ENCODE data around the gene ARHGEF33. TPM values are rescaled to one million over a fixed set of nuclear protein-coding genes. Genes with fewer than 3 reads are reported as not detected.
A peak's percentile ranks its signal among the peaks of the same experiment; 100 is the strongest.

The ARHGEF33 gene
- total RNA-seq, 2 experiments from 2014 or later = 0.09 to 0.39 TPM

GRCh38 chr2:39017334-39017733 is 127.7 kb downstream of the ARHGEF33 start:
- H3K9me3 Mint-ChIP-seq (ENCODE audit: low read depth) = no peaks in the 10 kb centered on the region
- ChIA-PET POLR2A (no interaction called here), CTCF (interaction anchor here (0.6 to 1.1 kb wide), 2 partner anchors 16 to 18 kb away, joined by 3 read pairs; no protein-coding TSS in a partner anchor)
- no peak overlapping the region for H3K27ac Mint-ChIP-seq
- intact Hi-C loops (cut with DNase I, micrococcal nuclease) = no loop called here
- no peaks in the 10 kb centered on the region for H3K4me1 Mint-ChIP-seq
- H3K36me3 Mint-ChIP-seq (ENCODE audit: low read depth) = peaks cover 6% of the 10 kb centered on the region
- no peak overlapping the region for H3K4me3 Mint-ChIP-seq
- DNase-seq (no peak), ATAC-seq (no peak)
- H3K27me3 Mint-ChIP-seq = no peaks in the 10 kb centered on the region

GRCh38 chr2:39018638-39019037 is 129.0 kb downstream of the ARHGEF33 start:
- intact Hi-C loops (cut with DNase I, micrococcal nuclease) = no loop called here
- no peak overlapping the region for H3K4me3 Mint-ChIP-seq
- H3K36me3 Mint-ChIP-seq (ENCODE audit: low read depth) = peaks cover under 1% of the 10 kb centered on the region
- ATAC-seq (no peak), DNase-seq (no peak)
- no peak overlapping the region for H3K27ac Mint-ChIP-seq
- POLR2A ChIA-PET = no interaction called here
- no peaks in the 10 kb centered on the region for H3K9me3 Mint-ChIP-seq (ENCODE audit: low read depth)
- no peaks in the 10 kb centered on the region for H3K4me1 Mint-ChIP-seq
- H3K27me3 Mint-ChIP-seq = no peaks in the 10 kb centered on the region
- CTCF ChIA-PET = interaction anchor here (1.3 to 2.1 kb wide), 5 partner anchors 16 to 211 kb away, joined by 4 to 6 read pairs (median 4); no protein-coding TSS in a partner anchor

- Mint-ChIP-seq H3K4me3 (no peak overlapping the region), H3K9me3 (ENCODE audit: low read depth) (no peaks in the 10 kb centered on the region), H3K36me3 (ENCODE audit: low read depth) (peaks cover 2% of the 10 kb centered on the region), H3K27me3 (no peaks in the 10 kb centered on the region), H3K4me1 (peaks cover 1% of the 10 kb centered on the region), H3K27ac (no peak overlapping the region)
- CTCF ChIA-PET = interaction anchor here (0.6 to 1.8 kb wide), 3 partner anchors 9 to 39 kb away, joined by 3 to 5 read pairs (median 4); no protein-coding TSS in a partner anchor
- intact Hi-C loops (cut with DNase I, micrococcal nuclease) = no loop called here
- POLR2A ChIA-PET = no interaction called here
- no peak for DNase-seq
- ATAC-seq = no peak
These were observed 130.7 kb downstream of the ARHGEF33 start for GRCh38 chr2:39020383-39020782.

- ChIA-PET POLR2A (no interaction called here), CTCF (no interaction called here)
- no peak overlapping the region for H3K4me3 Mint-ChIP-seq
- peaks cover 2% of the 10 kb centered on the region for H3K36me3 Mint-ChIP-seq (ENCODE audit: low read depth)
- H3K9me3 Mint-ChIP-seq (ENCODE audit: low read depth) = no peaks in the 10 kb centered on the region
- peaks cover 1% of the 10 kb centered on the region for H3K4me1 Mint-ChIP-seq
- intact Hi-C loops (cut with DNase I, micrococcal nuclease) = no loop called here
- H3K27me3 Mint-ChIP-seq = no peaks in the 10 kb centered on the region
- no peak overlapping the region for H3K27ac Mint-ChIP-seq
- DNase-seq (no peak), ATAC-seq (no peak)
These were observed 133.1 kb downstream of the ARHGEF33 start for GRCh38 chr2:39022642-39023235.

GRCh38 chr2:39023649-39024048 is 134.0 kb downstream of the ARHGEF33 start:
- Mint-ChIP-seq H3K27me3 (no peaks in the 10 kb centered on the region), H3K4me1 (peaks cover 1% of the 10 kb centered on the region), H3K36me3 (ENCODE audit: low read depth) (peaks cover 2% of the 10 kb centered on the region), H3K9me3 (ENCODE audit: low read depth) (no peaks in the 10 kb centered on the region), H3K27ac (no peak overlapping the region), H3K4me3 (no peak overlapping the region)
- ChIA-PET POLR2A (no interaction called here), CTCF (no interaction called here)
- DNase-seq (no peak), ATAC-seq (no peak)
- intact Hi-C loops (cut with DNase I, micrococcal nuclease) = no loop called here

GRCh38 chr2:39024833-39025232 is 135.2 kb downstream of the ARHGEF33 start:
- Mint-ChIP-seq H3K9me3 (ENCODE audit: low read depth) (no peaks in the 10 kb centered on the region), H3K27ac (no peak overlapping the region), H3K36me3 (ENCODE audit: low read depth) (peaks cover 2% of the 10 kb centered on the region), H3K4me1 (peaks cover 1% of the 10 kb centered on the region), H3K27me3 (no peaks in the 10 kb centered on the region), H3K4me3 (no peak overlapping the region)
- CTCF ChIA-PET = no interaction called here
- ATAC-seq = peak; percentile 86
- DNase-seq = no peak
- POLR2A ChIA-PET = interaction anchor here (0.6 kb wide), 1 partner anchor 370 kb away, joined by 4 read pairs; no protein-coding TSS in a partner anchor
- intact Hi-C loops (cut with DNase I, micrococcal nuclease) = no loop called here

Other genes with a start within 250 kb of the ARHGEF33 start
- gene GALM, start 223.8 kb upstream of the ARHGEF33 start, total RNA-seq = 10 to 100 TPM; 56.0 to 57.8 TPM
- 100 to 1,000 TPM; 194 to 309 TPM for gene SRSF7, start 138.5 kb upstream of the ARHGEF33 start, total RNA-seq
- 10 to 100 TPM; 28.4 to 31.6 TPM for gene GEMIN6, start 111.7 kb upstream of the ARHGEF33 start, total RNA-seq
- gene DHX57, start 13.9 kb upstream of the ARHGEF33 start, total RNA-seq = 10 to 100 TPM; 14.0 to 20.3 TPM
- gene MORN2, start 13.9 kb upstream of the ARHGEF33 start, total RNA-seq = 1 to 10 TPM; 6.6 to 7.9 TPM
- gene SOS1, start 231.2 kb downstream of the ARHGEF33 start, total RNA-seq = 10 to 100 TPM; 30.1 to 32.0 TPM

All from activated CD4-positive, alpha-beta T cell treated with anti-CD3 and anti-CD28 coated beads for 36 hours (primary cell).